Astrocyte (in vitro differentiated cells and primary cell): Measurements from ENCODE around the gene CIB1.

Experiments
- EZH2 ChIP-seq: IDR thresholded peaks from 2 replicates; pipeline ENCODE4 v1.6.1; 2012; ENCODE audit warnings: mild to moderate bottlenecking, low read length, inconsistent platforms; ENCODE audit not compliant: insufficient read depth
- TF ChIP-seq, protein P1 (sequence below): IDR thresholded peaks from 2 replicates; pipeline ENCODE4 v1.5.1; 2011; ENCODE audit warnings: low read depth, mild to moderate bottlenecking, inconsistent platforms, low read length, moderate library complexity; ENCODE audit not compliant: insufficient read depth

DNA sequence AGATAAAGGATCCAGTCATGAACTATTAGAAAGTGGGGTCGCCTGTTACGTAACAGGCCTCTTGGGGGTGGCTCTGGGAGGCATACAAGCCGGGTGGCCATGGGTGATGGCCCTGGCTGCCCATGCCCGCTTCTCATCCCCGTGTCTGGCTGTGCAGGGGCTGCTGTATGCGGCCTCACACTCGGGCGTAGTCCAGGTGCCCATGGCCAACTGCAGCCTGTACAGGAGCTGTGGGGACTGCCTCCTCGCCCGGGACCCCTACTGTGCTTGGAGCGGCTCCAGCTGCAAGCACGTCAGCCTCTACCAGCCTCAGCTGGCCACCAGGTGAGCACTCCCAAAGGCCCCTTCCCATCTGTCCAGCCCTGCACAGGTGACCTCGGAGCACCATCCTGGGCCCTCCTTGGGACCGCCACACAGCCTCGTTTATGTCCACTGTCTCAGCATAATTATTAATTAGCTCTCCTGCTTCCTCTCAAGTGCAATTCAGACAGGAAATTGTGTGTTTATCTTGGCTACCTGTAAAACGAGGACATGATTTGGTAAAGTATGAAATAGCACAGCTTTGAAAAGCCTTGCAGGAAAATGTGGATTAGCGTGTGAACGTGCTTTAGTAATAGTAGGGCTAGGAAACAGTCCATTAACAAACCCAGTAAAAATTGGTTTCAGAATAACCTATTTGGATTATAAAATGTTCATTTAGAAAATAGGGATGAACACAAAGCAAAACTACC is 8.1 kb downstream of the CIB1 start:
- TF ChIP-seq, protein P1, sequence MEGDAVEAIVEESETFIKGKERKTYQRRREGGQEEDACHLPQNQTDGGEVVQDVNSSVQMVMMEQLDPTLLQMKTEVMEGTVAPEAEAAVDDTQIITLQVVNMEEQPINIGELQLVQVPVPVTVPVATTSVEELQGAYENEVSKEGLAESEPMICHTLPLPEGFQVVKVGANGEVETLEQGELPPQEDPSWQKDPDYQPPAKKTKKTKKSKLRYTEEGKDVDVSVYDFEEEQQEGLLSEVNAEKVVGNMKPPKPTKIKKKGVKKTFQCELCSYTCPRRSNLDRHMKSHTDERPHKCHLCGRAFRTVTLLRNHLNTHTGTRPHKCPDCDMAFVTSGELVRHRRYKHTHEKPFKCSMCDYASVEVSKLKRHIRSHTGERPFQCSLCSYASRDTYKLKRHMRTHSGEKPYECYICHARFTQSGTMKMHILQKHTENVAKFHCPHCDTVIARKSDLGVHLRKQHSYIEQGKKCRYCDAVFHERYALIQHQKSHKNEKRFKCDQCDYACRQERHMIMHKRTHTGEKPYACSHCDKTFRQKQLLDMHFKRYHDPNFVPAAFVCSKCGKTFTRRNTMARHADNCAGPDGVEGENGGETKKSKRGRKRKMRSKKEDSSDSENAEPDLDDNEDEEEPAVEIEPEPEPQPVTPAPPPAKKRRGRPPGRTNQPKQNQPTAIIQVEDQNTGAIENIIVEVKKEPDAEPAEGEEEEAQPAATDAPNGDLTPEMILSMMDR, result no peak
- no peak for TF ChIP-seq EZH2
